MCF 10A (cell line): Measurements from ENCODE around the gene PIAS4. TPM values are rescaled to one million over a fixed set of nuclear protein-coding genes. Genes with fewer than 3 reads are reported as not detected.

Experiments used
- BruUV-seq: library from RNA; stranded (reverse); fragments of 400-500 nt; replicated peaks from 2 replicates; lab custom pipeline; 2021; lab: Mats Ljungman, UMichigan
- CTCF ChIA-PET: fragments of 300-600 bp; sonication (Branson Sonifier 250); formaldehyde crosslinking; extraction: SDS; loops from one replicate; lab custom pipeline; 2021; ENCODE audit warnings: antibody characterized with exemption, inconsistent platforms; lab: Yijun Ruan, JAX
- POLR2A ChIA-PET: fragments of 300-600, 350-650 bp; sonication (Branson Sonifier 250); formaldehyde crosslinking; extraction: SDS; loops from one replicate; lab custom pipeline; 2020; ENCODE audit warnings: antibody characterized with exemption, inconsistent platforms; lab: Yijun Ruan, JAX
- DNase-seq: peaks from one replicate; pipeline ENCODE4 v3.0.0-alpha.2; 2018; ENCODE audit not compliant: unreplicated experiment
- H3K27ac Mint-ChIP-seq: one replicate; pipeline ENCODE4 v1.8.0; 2022; ENCODE audit warnings: mild to moderate bottlenecking, low read depth, mixed read lengths; ENCODE audit not compliant: unreplicated experiment
- H3K27me3 Mint-ChIP-seq: one replicate; pipeline ENCODE4 v1.8.0; 2022; ENCODE audit warnings: mixed read lengths; ENCODE audit not compliant: insufficient read depth, unreplicated experiment
- H3K36me3 Mint-ChIP-seq: one replicate; pipeline ENCODE4 v1.8.0; 2022; ENCODE audit warnings: mild to moderate bottlenecking, moderate library complexity, mixed read lengths; ENCODE audit not compliant: insufficient read depth, unreplicated experiment
- H3K4me1 Mint-ChIP-seq: one replicate; pipeline ENCODE4 v1.8.0; 2022; ENCODE audit warnings: mixed read lengths; ENCODE audit not compliant: insufficient read depth, unreplicated experiment
- H3K4me3 Mint-ChIP-seq: one replicate; pipeline ENCODE4 v1.8.0; 2022; ENCODE audit warnings: mild to moderate bottlenecking, moderate library complexity, mixed read lengths; ENCODE audit not compliant: unreplicated experiment
- H3K9me3 Mint-ChIP-seq: one replicate; pipeline ENCODE4 v1.8.0; 2022; ENCODE audit warnings: mixed read lengths; ENCODE audit not compliant: unreplicated experiment
- intact Hi-C: fragments of 100-400 bp; cut with micrococcal nuclease; formaldehyde crosslinking; loops from 2 replicates; pipeline ENCODE4 v1.14.1; 2022
- total RNA-seq: library from RNA; stranded (reverse); gene quantifications from 2 replicates; pipeline ENCODE4 v1.2.3, GENCODE V29; 2022
- TF ChIP-seq, protein P1 (sequence below): fragments of 200-600 bp; IDR thresholded peaks from one replicate; pipeline ENCODE4 v1.8.0; 2022; ENCODE audit warnings: antibody characterized with exemption, mild to moderate bottlenecking; ENCODE audit not compliant: unreplicated experiment

Gene PIAS4
- total RNA-seq, 1 experiment from 2014 or later, result 15.1 TPM

DNA sequence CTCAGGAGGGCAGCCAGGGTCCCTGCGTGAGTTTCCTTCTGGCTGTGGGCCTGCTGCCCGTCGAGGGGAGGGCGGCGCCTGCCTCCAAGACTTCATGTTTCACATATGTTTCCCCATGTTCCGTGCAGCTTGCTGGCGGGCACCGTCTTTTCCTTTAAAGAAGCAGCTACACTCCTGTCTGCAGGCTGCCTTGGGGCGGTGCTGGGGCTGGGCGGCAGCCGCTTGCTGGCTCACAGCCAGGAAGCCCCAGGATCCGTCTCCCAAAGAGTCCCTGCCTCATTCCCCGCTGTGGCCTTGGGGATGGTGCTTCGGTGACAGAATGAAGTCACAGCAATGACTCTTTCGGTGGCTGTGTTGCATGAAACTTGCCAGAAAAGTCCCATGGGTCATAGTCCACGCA, 24.9 kb downstream of the PIAS4 start:
- CTCF ChIA-PET, result no interaction called here
- no TSS peak for BruUV-seq
- Mint-ChIP-seq H3K36me3 (peaks cover 20% of the 10 kb centered on the region), H3K27ac (no peak overlapping the region), H3K4me3 (no peak overlapping the region), H3K9me3 (no peaks in the 10 kb centered on the region), H3K27me3 (no peaks in the 10 kb centered on the region), H3K4me1 (no peaks in the 10 kb centered on the region)
- POLR2A ChIA-PET, result interaction anchor here (1.7 kb wide), 1 partner anchor 11 kb away, joined by 4 read pairs; no protein-coding TSS in a partner anchor
- no peak for DNase-seq
- TF ChIP-seq, protein P1, sequence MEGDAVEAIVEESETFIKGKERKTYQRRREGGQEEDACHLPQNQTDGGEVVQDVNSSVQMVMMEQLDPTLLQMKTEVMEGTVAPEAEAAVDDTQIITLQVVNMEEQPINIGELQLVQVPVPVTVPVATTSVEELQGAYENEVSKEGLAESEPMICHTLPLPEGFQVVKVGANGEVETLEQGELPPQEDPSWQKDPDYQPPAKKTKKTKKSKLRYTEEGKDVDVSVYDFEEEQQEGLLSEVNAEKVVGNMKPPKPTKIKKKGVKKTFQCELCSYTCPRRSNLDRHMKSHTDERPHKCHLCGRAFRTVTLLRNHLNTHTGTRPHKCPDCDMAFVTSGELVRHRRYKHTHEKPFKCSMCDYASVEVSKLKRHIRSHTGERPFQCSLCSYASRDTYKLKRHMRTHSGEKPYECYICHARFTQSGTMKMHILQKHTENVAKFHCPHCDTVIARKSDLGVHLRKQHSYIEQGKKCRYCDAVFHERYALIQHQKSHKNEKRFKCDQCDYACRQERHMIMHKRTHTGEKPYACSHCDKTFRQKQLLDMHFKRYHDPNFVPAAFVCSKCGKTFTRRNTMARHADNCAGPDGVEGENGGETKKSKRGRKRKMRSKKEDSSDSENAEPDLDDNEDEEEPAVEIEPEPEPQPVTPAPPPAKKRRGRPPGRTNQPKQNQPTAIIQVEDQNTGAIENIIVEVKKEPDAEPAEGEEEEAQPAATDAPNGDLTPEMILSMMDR, result no peak
- intact Hi-C loops, result no loop called here

DNA sequence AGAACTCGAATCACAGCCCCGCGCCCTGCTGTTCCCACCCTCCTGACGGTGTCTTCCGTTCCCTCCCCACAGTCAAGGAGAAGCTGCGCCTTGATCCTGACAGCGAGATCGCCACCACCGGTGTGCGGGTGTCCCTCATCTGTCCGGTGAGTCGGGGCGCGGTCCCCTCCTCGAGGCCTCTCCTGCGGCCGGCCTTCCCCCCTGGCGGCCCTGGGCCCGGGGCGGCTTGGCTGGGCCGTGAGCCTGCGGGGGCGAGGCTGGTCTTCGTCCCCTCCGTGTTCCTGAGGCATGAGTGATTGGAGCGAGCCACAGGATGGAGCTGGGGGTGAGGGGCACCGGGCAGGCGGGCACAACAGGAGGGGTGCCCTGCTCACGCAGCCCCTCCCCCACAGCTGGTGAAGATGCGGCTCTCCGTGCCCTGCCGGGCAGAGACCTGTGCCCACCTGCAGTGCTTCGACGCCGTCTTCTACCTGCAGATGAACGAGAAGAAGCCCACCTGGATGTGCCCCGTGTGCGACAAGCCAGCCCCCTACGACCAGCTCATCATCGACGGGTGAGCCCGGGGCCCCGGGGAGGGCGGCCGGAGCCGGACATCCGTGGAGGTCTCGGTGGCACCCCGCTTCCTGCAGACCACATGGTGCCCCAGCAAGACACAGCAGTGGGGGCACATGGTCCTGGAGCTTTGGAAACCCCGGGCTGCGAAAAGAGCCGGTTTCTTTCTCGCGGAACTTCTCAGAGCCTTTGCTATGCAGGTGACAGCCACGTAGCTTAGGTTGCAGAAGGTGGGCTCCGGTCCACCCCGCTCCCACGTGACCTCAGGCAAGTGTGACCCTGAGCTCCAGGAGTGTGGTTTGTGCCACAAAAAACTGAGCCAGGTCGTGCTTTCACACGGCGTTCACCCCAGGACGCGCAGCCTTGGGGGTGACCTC, 25.8 kb downstream of the PIAS4 start:
- Mint-ChIP-seq H3K4me1 (no peaks in the 10 kb centered on the region), H3K4me3 (no peak overlapping the region), H3K36me3 (peaks cover 24% of the 10 kb centered on the region), H3K9me3 (no peaks in the 10 kb centered on the region), H3K27me3 (no peaks in the 10 kb centered on the region), H3K27ac (no peak overlapping the region)
- TF ChIP-seq, protein P1, result no peak
- intact Hi-C loops, result no loop called here
- no peak for DNase-seq
- ChIA-PET CTCF (no interaction called here), POLR2A (interaction anchor here (1.7 kb wide), 1 partner anchor 11 kb away, joined by 4 read pairs; no protein-coding TSS in a partner anchor)
- no TSS peak for BruUV-seq

DNA sequence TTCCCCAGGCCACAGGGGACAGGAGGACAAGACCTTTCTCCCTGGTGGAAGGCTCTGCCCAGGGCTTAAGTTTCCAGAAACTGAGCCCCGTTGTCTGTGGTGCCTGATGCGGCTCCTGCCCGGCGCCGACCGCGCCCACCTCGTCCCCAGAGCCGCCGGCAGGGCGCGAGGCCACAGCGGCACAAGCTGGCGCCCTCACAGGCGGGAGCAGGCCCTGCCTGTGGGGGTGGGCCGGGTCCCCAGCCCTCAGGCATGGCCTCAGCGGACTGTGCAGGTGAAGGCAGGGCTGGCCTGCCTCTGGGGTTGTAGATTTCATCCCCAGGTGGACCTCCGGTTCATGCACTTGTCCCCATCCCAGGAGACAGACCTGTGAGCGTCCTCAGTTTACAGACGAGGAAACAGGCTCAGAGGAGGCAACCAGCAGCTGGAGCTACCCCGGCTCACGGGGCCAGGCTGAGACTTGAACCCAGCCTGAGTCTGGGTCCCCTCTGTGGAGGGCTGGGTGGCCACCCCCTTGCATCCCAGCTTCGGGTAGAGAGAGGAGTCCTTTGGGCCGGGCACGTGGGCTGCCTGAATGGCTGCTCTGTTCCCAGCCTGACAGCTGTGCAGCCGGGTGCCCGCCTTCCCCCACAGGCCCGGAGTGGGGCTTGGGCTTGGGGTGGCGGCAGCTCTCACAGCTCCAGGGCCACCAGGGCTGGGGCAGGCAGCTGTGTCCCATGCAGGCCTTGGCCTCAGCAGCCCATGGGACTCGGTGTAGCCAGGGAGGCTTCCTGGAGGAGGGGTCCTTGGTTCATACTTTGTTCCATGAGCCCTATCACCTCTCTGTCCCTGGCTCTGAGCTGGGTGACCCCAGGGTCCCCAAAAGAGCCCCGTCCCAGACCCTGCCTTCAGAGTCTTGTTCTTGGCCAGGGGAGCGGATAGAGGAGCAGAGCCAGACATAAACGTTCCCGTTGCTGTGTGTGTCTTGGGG, 26.8 kb downstream of the PIAS4 start:
- Mint-ChIP-seq H3K4me3 (no peak overlapping the region), H3K36me3 (peaks cover 27% of the 10 kb centered on the region), H3K4me1 (no peaks in the 10 kb centered on the region), H3K27ac (no peak overlapping the region), H3K27me3 (no peaks in the 10 kb centered on the region), H3K9me3 (no peaks in the 10 kb centered on the region)
- ChIA-PET CTCF (no interaction called here), POLR2A (interaction anchor here (0.6 kb wide), 1 partner anchor 55 kb away, joined by 3 read pairs; no protein-coding TSS in a partner anchor)
- TF ChIP-seq, protein P1, result no peak
- DNase-seq, result no peak
- intact Hi-C loops, result no loop called here
- BruUV-seq, result no TSS peak
